ENCODE data around the gene TLR1.

DNA sequence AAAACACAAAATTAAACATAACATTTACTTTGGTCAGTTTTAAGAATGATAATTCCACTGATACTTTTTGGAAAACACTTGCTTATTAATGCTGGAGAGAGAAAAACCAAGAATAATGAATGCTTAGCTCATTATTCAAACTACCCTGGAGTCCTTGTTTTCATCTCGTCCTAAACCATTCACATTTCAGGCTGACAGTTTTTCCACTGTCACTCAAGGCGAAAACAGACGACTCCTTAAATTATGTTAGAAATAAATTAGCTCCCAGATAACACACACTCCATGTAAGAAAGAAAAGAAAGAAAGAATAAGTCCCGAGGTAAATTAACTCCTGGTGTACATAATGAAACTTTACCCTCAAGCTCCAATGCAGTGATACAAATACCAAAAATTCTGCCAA lies 55.3 kb downstream of the TLR1 start:
- TF ChIP-seq, protein P1, sequence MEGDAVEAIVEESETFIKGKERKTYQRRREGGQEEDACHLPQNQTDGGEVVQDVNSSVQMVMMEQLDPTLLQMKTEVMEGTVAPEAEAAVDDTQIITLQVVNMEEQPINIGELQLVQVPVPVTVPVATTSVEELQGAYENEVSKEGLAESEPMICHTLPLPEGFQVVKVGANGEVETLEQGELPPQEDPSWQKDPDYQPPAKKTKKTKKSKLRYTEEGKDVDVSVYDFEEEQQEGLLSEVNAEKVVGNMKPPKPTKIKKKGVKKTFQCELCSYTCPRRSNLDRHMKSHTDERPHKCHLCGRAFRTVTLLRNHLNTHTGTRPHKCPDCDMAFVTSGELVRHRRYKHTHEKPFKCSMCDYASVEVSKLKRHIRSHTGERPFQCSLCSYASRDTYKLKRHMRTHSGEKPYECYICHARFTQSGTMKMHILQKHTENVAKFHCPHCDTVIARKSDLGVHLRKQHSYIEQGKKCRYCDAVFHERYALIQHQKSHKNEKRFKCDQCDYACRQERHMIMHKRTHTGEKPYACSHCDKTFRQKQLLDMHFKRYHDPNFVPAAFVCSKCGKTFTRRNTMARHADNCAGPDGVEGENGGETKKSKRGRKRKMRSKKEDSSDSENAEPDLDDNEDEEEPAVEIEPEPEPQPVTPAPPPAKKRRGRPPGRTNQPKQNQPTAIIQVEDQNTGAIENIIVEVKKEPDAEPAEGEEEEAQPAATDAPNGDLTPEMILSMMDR (IDR thresholded peaks at IDR 0.05; ENCODE audit: low read depth, low read length), result no peak
- TF ChIP-seq EZH2phosphoT487 (IDR thresholded peaks at IDR 0.05; ENCODE audit: low read depth), result no peak
